ENCODE results near the gene TNK1. TPM values are rescaled to one million over a fixed set of nuclear protein-coding genes. Genes with fewer than 3 reads are reported as not detected.
A peak's percentile ranks its signal among the peaks of the same experiment; 100 is the strongest.

TNK1 gene
- total and polyA plus RNA-seq, 9 of the 15 experiments (the other 6 are each of a cell fraction or from before 2014, with no cell fraction given), result 0.28 to 5.2 (median 2.1) TPM

GRCh38 chr17:7435676-7436555 lies 55.0 kb downstream of the TNK1 start (continued):
- TF ChIP-seq ZNF175 (CRISPR knock-in tag; IDR thresholded peaks at IDR 0.05; ENCODE audit: low read depth), result no peak
- no peak for TF ChIP-seq TCF3 (CRISPR knock-in tag; IDR thresholded peaks at IDR 0.05)
- TF ChIP-seq SMARCB1 (IDR thresholded peaks at IDR 0.05; ENCODE audit: insufficient read length, low read depth), result no peak
- no peak for TF ChIP-seq TAL1 (IDR thresholded peaks at IDR 0.05)
- TF ChIP-seq TEAD1 (CRISPR knock-in tag; IDR thresholded peaks at IDR 0.05), result no peak
- no peak for TF ChIP-seq CBFA2T3 (IDR thresholded peaks at IDR 0.05)
- TF ChIP-seq XRCC4 (IDR thresholded peaks at IDR 0.05; ENCODE audit: extremely low read depth, insufficient read depth, insufficient read length), result no peak
- TF ChIP-seq HMG20B (CRISPR knock-in tag; IDR thresholded peaks at IDR 0.05), result no peak
- no peak for TF ChIP-seq ZNF699 (CRISPR knock-in tag; IDR thresholded peaks at IDR 0.05; ENCODE audit: insufficient replicate concordance)
- TF ChIP-seq COPS2 (conservative IDR thresholded peaks at IDR 0.05), result no peak
- peak; percentile 22 for TF ChIP-seq DACH1 (IDR thresholded peaks at IDR 0.05; ENCODE audit: partially characterized antibody)
- TF ChIP-seq, protein P1, sequence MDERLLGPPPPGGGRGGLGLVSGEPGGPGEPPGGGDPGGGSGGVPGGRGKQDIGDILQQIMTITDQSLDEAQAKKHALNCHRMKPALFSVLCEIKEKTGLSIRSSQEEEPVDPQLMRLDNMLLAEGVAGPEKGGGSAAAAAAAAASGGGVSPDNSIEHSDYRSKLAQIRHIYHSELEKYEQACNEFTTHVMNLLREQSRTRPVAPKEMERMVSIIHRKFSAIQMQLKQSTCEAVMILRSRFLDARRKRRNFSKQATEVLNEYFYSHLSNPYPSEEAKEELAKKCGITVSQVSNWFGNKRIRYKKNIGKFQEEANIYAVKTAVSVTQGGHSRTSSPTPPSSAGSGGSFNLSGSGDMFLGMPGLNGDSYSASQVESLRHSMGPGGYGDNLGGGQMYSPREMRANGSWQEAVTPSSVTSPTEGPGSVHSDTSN (CRISPR knock-in tag; IDR thresholded peaks at IDR 0.05; ENCODE audit: low read depth), result no peak
- TF ChIP-seq, protein P1 (tag; conservative IDR thresholded peaks at IDR 0.05; ENCODE audit: low read depth), result no peak
- peak; percentile 77 for TF ChIP-seq POLR2G (IDR thresholded peaks at IDR 0.05; ENCODE audit: low read depth, low read length)
- TF ChIP-seq TCF7L2 (IDR thresholded peaks at IDR 0.05; ENCODE audit: low read depth, low read length), result no peak
- TF ChIP-seq CSDE1 (IDR thresholded peaks at IDR 0.05), result no peak
- no peak for TF ChIP-seq TGIF2 (CRISPR knock-in tag; IDR thresholded peaks at IDR 0.05)
- no peak for TF ChIP-seq HNRNPL (IDR thresholded peaks at IDR 0.05; ENCODE audit: low read depth, low read length)
- no peak for TF ChIP-seq POLR3A (IDR thresholded peaks at IDR 0.05; ENCODE audit: borderline replicate concordance, extremely low read depth, insufficient read depth, insufficient read length)
- TF ChIP-seq, protein P2, sequence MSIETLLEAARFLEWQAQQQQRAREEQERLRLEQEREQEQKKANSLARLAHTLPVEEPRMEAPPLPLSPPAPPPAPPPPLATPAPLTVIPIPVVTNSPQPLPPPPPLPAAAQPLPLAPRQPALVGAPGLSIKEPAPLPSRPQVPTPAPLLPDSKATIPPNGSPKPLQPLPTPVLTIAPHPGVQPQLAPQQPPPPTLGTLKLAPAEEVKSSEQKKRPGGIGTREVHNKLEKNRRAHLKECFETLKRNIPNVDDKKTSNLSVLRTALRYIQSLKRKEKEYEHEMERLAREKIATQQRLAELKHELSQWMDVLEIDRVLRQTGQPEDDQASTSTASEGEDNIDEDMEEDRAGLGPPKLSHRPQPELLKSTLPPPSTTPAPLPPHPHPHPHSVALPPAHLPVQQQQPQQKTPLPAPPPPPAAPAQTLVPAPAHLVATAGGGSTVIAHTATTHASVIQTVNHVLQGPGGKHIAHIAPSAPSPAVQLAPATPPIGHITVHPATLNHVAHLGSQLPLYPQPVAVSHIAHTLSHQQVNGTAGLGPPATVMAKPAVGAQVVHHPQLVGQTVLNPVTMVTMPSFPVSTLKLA (conservative IDR thresholded peaks at IDR 0.05), result peak in 1 of 2 experiments; percentile 53; a peak in 3 of 4 replicates
- TF ChIP-seq PHF21A (IDR thresholded peaks at IDR 0.05; ENCODE audit: borderline replicate concordance, low read depth), result no peak
- TF ChIP-seq TAF1 (IDR thresholded peaks at IDR 0.05; ENCODE audit: control insufficient read depth, extremely low read depth, insufficient read depth, low read length, severe bottlenecking), result no peak
- no peak for TF ChIP-seq ZNF583 (CRISPR knock-in tag; IDR thresholded peaks at IDR 0.05)
- no peak for TF ChIP-seq KAT2B (IDR thresholded peaks at IDR 0.05; ENCODE audit: low read depth, low read length)
- 0 out of 2 replicates have a peak, but pooled peaks have one; percentile 19 for TF ChIP-seq ETV5 (CRISPR knock-in tag; IDR thresholded peaks at IDR 0.05; ENCODE audit: low read depth)
- TF ChIP-seq U2AF1 (optimal IDR thresholded peaks at IDR 0.05; ENCODE audit: low read depth, low read length), result no peak
